GM12878 (cell line): Measurements from ENCODE around the gene ART4. TPM values are rescaled to one million over a fixed set of nuclear protein-coding genes. Genes with fewer than 3 reads are reported as not detected.

Source experiments
- ATAC-seq: fragments of 200-7000 bp; cut with Tn5 transposase; 3 replicates; pipeline ENCODE4 v1.9.1; 2020; ENCODE audit warnings: mild to moderate bottlenecking, moderate library complexity
- BruUV-seq: library from RNA; stranded (reverse); fragments of 400-500 nt; replicated peaks from 2 replicates; lab custom pipeline; 2021; lab: Mats Ljungman, UMichigan
- CTCF ChIA-PET: fragments of 300-600 bp; sonication (Branson Sonifier 250); formaldehyde crosslinking; extraction: SDS; loops from one replicate; lab custom pipeline; 2021; ENCODE audit warnings: inconsistent platforms; lab: Yijun Ruan, JAX
- POLR2A ChIA-PET: fragments of 350-600 bp; formaldehyde crosslinking; extraction: SDS; loops from one replicate; lab custom pipeline; 2021; ENCODE audit warnings: inconsistent platforms; lab: Charles Lee
- RAD21 ChIA-PET: fragments of 300-600 bp; sonication (Branson Sonifier 250); formaldehyde crosslinking; loops from one replicate; lab custom pipeline; 2023; ENCODE audit warnings: antibody characterized with exemption; ENCODE audit not compliant: unreplicated experiment; lab: Charles Lee
- SMC1A ChIA-PET: fragments of 300-600 bp; sonication (Branson Sonifier 250); formaldehyde crosslinking; loops from one replicate; lab custom pipeline; 2023; ENCODE audit not compliant: unreplicated experiment, uncharacterized antibody; lab: Charles Lee
- DNase-seq: peaks from one replicate; pipeline ENCODE4 v3.0.0-alpha.2; 2011; ENCODE audit warnings: low read depth, low spot score
- FAIRE-seq: peaks from 3 replicates; lab custom pipeline; 2011; peaks lifted over from hg19 to GRCh38; lab: Jason Lieb, UNC
- H2AFZ ChIP-seq: 2 replicates; pipeline ENCODE4 v1.6.0; 2011; ENCODE audit warnings: low read depth, low read length, control low read depth; ENCODE audit not compliant: control insufficient read depth
- H3K27ac ChIP-seq: 2 replicates; pipeline ENCODE4 v1.5.1; 2011; ENCODE audit warnings: control low read depth; ENCODE audit not compliant: control insufficient read depth, insufficient read depth
- H3K27me3 ChIP-seq, 2 experiments: replicated peaks in 1 of 2; 2 replicates each; pipeline versions ENCODE4 v1.6.0 to v1.6.1; 2011; ENCODE audit warnings: low read length in 1 of 2; ENCODE audit not compliant: control insufficient read depth in 2 of 2, insufficient read depth in 2 of 2
- H3K36me3 ChIP-seq, 2 experiments: 2 replicates each; pipeline ENCODE4 v1.5.1; 2011; ENCODE audit warnings: low read length in 1 of 2; ENCODE audit not compliant: control insufficient read depth in 2 of 2, insufficient read depth in 2 of 2
- H3K4me1 ChIP-seq: 2 replicates; pipeline ENCODE4 v1.6.1; 2011; ENCODE audit warnings: mild to moderate bottlenecking, low read length, moderate library complexity, mixed read lengths; ENCODE audit not compliant: control insufficient read depth, insufficient read depth
- H3K4me2 ChIP-seq: 2 replicates; pipeline ENCODE4 v1.6.0; 2011; ENCODE audit warnings: control low read depth; ENCODE audit not compliant: control insufficient read depth, insufficient read depth
- H3K4me3 ChIP-seq: fragments of 200-600 bp; sonication (generic); 2 replicates; pipeline ENCODE4 v1.5.1; 2016
- H3K79me2 ChIP-seq: 2 replicates; pipeline ENCODE4 v1.6.0; 2011; ENCODE audit warnings: low read length; ENCODE audit not compliant: control insufficient read depth, insufficient read depth
- H3K9ac ChIP-seq: 2 replicates; pipeline ENCODE4 v1.8.0; 2011; ENCODE audit warnings: low read length, control low read depth, mixed read lengths; ENCODE audit not compliant: control insufficient read depth, insufficient read depth
- H3K9me3 ChIP-seq: replicated peaks from 3 replicates; pipeline ENCODE4 v1.5.1; 2011; ENCODE audit warnings: mild to moderate bottlenecking, low read length; ENCODE audit not compliant: control insufficient read depth, insufficient read depth
- H4K20me1 ChIP-seq: 2 replicates; pipeline ENCODE4 v1.6.0; 2011; ENCODE audit not compliant: control insufficient read depth, insufficient read depth
- EED ChIP-seq: sonication (generic); IDR thresholded peaks from 2 replicates; pipeline ENCODE4 v1.6.1; 2016; ENCODE audit warnings: antibody characterized with exemption, low read depth
- FOXM1 ChIP-seq: IDR thresholded peaks from 2 replicates; pipeline ENCODE4 v1.6.1; 2012; ENCODE audit warnings: low read depth, mild to moderate bottlenecking, inconsistent platforms, low read length, moderate library complexity
- LARP7 ChIP-seq: fragments of 450-650 bp; IDR thresholded peaks from 2 replicates; pipeline ENCODE4 v1.6.1; 2017; ENCODE audit warnings: mild to moderate bottlenecking
- MYB ChIP-seq: fragments of 150-350 bp; IDR thresholded peaks from 2 replicates; pipeline ENCODE4 v1.6.1; 2014; ENCODE audit warnings: mild to moderate bottlenecking, low read depth, low read length, borderline replicate concordance
- PBX3 ChIP-seq: IDR thresholded peaks from 2 replicates; pipeline ENCODE4 v1.6.1; 2011; ENCODE audit warnings: mild to moderate bottlenecking, low read depth, low read length, moderate library complexity; ENCODE audit not compliant: insufficient replicate concordance
- POLR2A ChIP-seq: IDR thresholded peaks from 2 replicates; pipeline ENCODE4 v1.6.1; 2011; ENCODE audit warnings: low read depth, mild to moderate bottlenecking, low read length
- SIN3A ChIP-seq: IDR thresholded peaks from 2 replicates; pipeline ENCODE4 v1.6.1; 2012; ENCODE audit warnings: low read depth, low read length, improper control_type of control experiment
- SMAD5 ChIP-seq: IDR thresholded peaks from 2 replicates; pipeline ENCODE4 v1.6.1; 2016; ENCODE audit warnings: antibody characterized with exemption, low read depth
- SMARCA5 ChIP-seq: fragments of 450-650 bp; IDR thresholded peaks from 2 replicates; pipeline ENCODE4 v1.6.1; 2017; ENCODE audit warnings: mild to moderate bottlenecking
- SRF ChIP-seq, 2 experiments: IDR thresholded peaks; 2 replicates each; pipeline ENCODE4 v1.6.1; 2011; ENCODE audit warnings: low read depth in 2 of 2, low read length in 2 of 2, mild to moderate bottlenecking in 1 of 2, moderate library complexity in 1 of 2
- ZNF217 ChIP-seq: fragments of 450-650 bp; IDR thresholded peaks from 2 replicates; pipeline ENCODE4 v1.6.1; 2017; ENCODE audit warnings: antibody characterized with exemption, mild to moderate bottlenecking
- WGBS: methylation state at CpG from one replicate; pipeline ENCODE4 v1.1.6; 2016; ENCODE audit warnings: low lambda C conversion rate; ENCODE audit not compliant: insufficient replicate concordance, insufficient coverage; ENCODE audit errors: missing lambda C conversion rate; 5-methylcytosine and 5-hydroxymethylcytosine counted together
- in situ Hi-C: fragments of 300-500 bp; cut with MboI; formaldehyde crosslinking; loops from 9 replicates; pipeline ENCODE4 v1.14.3; 2018; ENCODE audit warnings: mixed read lengths
- intact Hi-C: fragments of 100-400 bp; cut with micrococcal nuclease; formaldehyde crosslinking; loops from one replicate; pipeline ENCODE4 v1.14.2; 2022; ENCODE audit not compliant: unreplicated experiment
- polyA plus RNA-seq, 11 experiments: library from polyadenylated mRNA; depleted of rRNA in 4 of 11; unstranded in 6 of 11; stranded (reverse) in 5 of 11; fragments of >200 nt; fragmentation: Nextera tagmentation in 4 of 11; fragmentation: Illumina TruSeq in 1 of 11; extraction: Ambion mirVana in 4 of 11; extraction: Trizol in 1 of 11; gene quantifications; 1 replicate in 1 of 11; 2 replicates in 10 of 11; pipeline versions ENCODE4 v1.2.1 to v1.2.3, GENCODE V29; 2011 to 2016; ENCODE audit warnings: inconsistent platforms in 2 of 11, missing spikeins in 2 of 11, low read depth in 1 of 11
- total RNA-seq, 4 experiments: library from RNA; depleted of rRNA in 3 of 4; stranded (reverse); fragments of >200 nt in 3 of 4; fragmentation: Illumina TruSeq in 1 of 4; extraction: Trizol in 1 of 4; gene quantifications; 2 replicates each; pipeline versions ENCODE4 v1.2.1 to v1.2.3, GENCODE V29; 2013 to 2021
- TF ChIP-seq, protein P1 (sequence below): fragments of 150-350 bp; IDR thresholded peaks from 2 replicates; pipeline ENCODE4 v1.6.1; 2014; ENCODE audit warnings: mild to moderate bottlenecking, low read depth, low read length
- TF ChIP-seq, protein P2 (sequence below), 3 experiments: IDR thresholded peaks in 2 of 3; conservative IDR thresholded peaks in 1 of 3; 2 replicates each; pipeline ENCODE4 v1.5.1; 2011; ENCODE audit warnings: low read depth in 3 of 3, low read length in 3 of 3, mild to moderate bottlenecking in 3 of 3, control low read depth in 2 of 3, moderate library complexity in 2 of 3, inconsistent platforms in 1 of 3, mixed read lengths in 1 of 3; ENCODE audit not compliant: control insufficient read depth in 2 of 3, insufficient read depth in 1 of 3; ENCODE audit errors: extremely low read depth in 1 of 3

ART4 gene
- total and polyA plus RNA-seq, 10 of the 15 experiments (the other 5 are each of a cell fraction or from before 2014, with no cell fraction given) = 0.02 TPM; not detected in 9

DNA sequence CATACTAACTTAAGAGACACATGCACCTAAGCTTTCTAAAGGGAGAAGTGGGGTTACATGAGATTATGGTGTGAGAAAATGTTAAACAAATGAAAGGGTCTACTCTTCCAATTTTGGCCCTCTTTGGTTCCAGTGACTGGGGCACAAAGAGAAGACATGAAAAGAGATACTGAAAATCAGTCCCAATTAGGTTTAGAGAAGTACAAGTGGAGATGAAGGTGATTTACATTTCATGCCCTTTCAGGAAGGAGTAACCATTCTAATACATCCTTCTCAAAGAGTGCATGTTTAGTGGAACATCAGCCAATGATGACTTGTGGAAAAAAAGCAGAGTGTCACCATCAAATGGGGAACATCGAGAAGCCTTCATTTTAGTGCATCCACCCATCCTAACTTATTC lies 27.9 kb upstream of the ART4 start:
- Histone ChIP-seq H3K9ac (no peak overlapping the region), H3K79me2 (no peaks in the 10 kb centered on the region), H2AFZ (no peak overlapping the region), H3K27me3 (no peaks in the 10 kb centered on the region), H3K4me3 (no peak overlapping the region), H3K4me2 (no peak overlapping the region), H3K9me3 (no peaks in the 10 kb centered on the region), H3K27ac (no peak overlapping the region), H3K36me3 (no peaks in the 10 kb centered on the region), H4K20me1 (no peaks in the 10 kb centered on the region), H3K4me1 (no peaks in the 10 kb centered on the region)
- BruUV-seq = no TSS peak
- TF ChIP-seq, protein P1, sequence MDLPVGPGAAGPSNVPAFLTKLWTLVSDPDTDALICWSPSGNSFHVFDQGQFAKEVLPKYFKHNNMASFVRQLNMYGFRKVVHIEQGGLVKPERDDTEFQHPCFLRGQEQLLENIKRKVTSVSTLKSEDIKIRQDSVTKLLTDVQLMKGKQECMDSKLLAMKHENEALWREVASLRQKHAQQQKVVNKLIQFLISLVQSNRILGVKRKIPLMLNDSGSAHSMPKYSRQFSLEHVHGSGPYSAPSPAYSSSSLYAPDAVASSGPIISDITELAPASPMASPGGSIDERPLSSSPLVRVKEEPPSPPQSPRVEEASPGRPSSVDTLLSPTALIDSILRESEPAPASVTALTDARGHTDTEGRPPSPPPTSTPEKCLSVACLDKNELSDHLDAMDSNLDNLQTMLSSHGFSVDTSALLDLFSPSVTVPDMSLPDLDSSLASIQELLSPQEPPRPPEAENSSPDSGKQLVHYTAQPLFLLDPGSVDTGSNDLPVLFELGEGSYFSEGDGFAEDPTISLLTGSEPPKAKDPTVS = no peak
- TF ChIP-seq FOXM1 = no peak
- TF ChIP-seq PBX3 = no peak
- no peak for TF ChIP-seq EED
- TF ChIP-seq SRF (IDR thresholded peaks at IDR 0.05; ENCODE audit: low read depth in 2 of 2, low read length in 2 of 2) = no peak
- TF ChIP-seq SMARCA5 = no peak
- no peak for TF ChIP-seq MYB
- TF ChIP-seq, protein P2, sequence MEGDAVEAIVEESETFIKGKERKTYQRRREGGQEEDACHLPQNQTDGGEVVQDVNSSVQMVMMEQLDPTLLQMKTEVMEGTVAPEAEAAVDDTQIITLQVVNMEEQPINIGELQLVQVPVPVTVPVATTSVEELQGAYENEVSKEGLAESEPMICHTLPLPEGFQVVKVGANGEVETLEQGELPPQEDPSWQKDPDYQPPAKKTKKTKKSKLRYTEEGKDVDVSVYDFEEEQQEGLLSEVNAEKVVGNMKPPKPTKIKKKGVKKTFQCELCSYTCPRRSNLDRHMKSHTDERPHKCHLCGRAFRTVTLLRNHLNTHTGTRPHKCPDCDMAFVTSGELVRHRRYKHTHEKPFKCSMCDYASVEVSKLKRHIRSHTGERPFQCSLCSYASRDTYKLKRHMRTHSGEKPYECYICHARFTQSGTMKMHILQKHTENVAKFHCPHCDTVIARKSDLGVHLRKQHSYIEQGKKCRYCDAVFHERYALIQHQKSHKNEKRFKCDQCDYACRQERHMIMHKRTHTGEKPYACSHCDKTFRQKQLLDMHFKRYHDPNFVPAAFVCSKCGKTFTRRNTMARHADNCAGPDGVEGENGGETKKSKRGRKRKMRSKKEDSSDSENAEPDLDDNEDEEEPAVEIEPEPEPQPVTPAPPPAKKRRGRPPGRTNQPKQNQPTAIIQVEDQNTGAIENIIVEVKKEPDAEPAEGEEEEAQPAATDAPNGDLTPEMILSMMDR (IDR thresholded peaks at IDR 0.05 in 2 of 3, conservative IDR thresholded peaks at IDR 0.05 in 1 of 3; ENCODE audit: control insufficient read depth in 2 of 3, extremely low read depth in 1 of 3, insufficient read depth in 1 of 3, low read depth in 3 of 3, low read length in 3 of 3) = no peak
- no peak for TF ChIP-seq LARP7
- TF ChIP-seq ZNF217 = no peak
- no peak for TF ChIP-seq SMAD5
- no peak for TF ChIP-seq SIN3A
- no peak for TF ChIP-seq POLR2A
- SMC1A ChIA-PET = no interaction called here
- CTCF ChIA-PET = interaction anchor here (0.7 kb wide), 1 partner anchor 405 kb away, joined by 3 read pairs; no protein-coding TSS in a partner anchor
- WGBS = 52% methylated on average over 1 of the region's 1 CpG
- no peak for ATAC-seq
- DNase-seq = no peak
- no peak for FAIRE-seq
- POLR2A ChIA-PET = no interaction called here
- RAD21 ChIA-PET = no interaction called here
- intact Hi-C loops = no loop called here
- in situ Hi-C loops = no loop called here
